K562 (cell line): ENCODE data around the gene PRRC2B. TPM values are rescaled to one million over a fixed set of nuclear protein-coding genes. Genes with fewer than 3 reads are reported as not detected.

Experiments
- CHD7 ChIP-seq: fragments of 200-600 bp; sonication (generic); IDR thresholded peaks from one replicate; pipeline ENCODE4 v1.6.1; 2012; ENCODE audit warnings: mild to moderate bottlenecking, low read depth, low read length, inconsistent platforms
- E2F5 ChIP-seq: sonication (generic); formaldehyde crosslinking; IDR thresholded peaks from 2 replicates; pipeline ENCODE4 v1.8.0; 2022; ENCODE audit warnings: mild to moderate bottlenecking, missing genetic modification reagents
- EP300 ChIP-seq: IDR thresholded peaks from 2 replicates; pipeline ENCODE4 v1.6.1; 2012; ENCODE audit warnings: low read length, improper control_type of control experiment
- HMG20B ChIP-seq: fragments of 250-450 bp; sonication (Bioruptor Pico); IDR thresholded peaks from 2 replicates; pipeline ENCODE4 v1.5.0; 2021; ENCODE audit warnings: mild to moderate bottlenecking
- NFE2 ChIP-seq: IDR thresholded peaks from 2 replicates; pipeline ENCODE4 v1.6.1; 2014; ENCODE audit warnings: antibody characterized with exemption, low read depth
- PHB2 ChIP-seq: fragments of 450-650 bp; IDR thresholded peaks from 2 replicates; pipeline ENCODE4 v1.6.1; 2017; ENCODE audit warnings: low read depth
- SIX5 ChIP-seq, 2 experiments: IDR thresholded peaks; 2 replicates each; pipeline ENCODE4 v1.6.1; 2011; ENCODE audit warnings: low read length in 2 of 2, borderline replicate concordance in 1 of 2, low read depth in 1 of 2, mild to moderate bottlenecking in 1 of 2, moderate library complexity in 1 of 2; ENCODE audit not compliant: insufficient read depth in 1 of 2
- TAL1 ChIP-seq: fragments of 450-650 bp; IDR thresholded peaks from 2 replicates; pipeline ENCODE4 v1.6.1; 2016; ENCODE audit warnings: mild to moderate bottlenecking
- TRIM25 ChIP-seq: fragments of 450-650 bp; IDR thresholded peaks from 2 replicates; pipeline ENCODE4 v1.7.0; 2016; ENCODE audit warnings: borderline replicate concordance
- USF1 ChIP-seq: sonication (generic); formaldehyde crosslinking; IDR thresholded peaks from 2 replicates; pipeline ENCODE4 v1.9.0; 2022; ENCODE audit warnings: mild to moderate bottlenecking, missing genetic modification reagents
- ZKSCAN3 ChIP-seq: fragments of 250-450 bp; sonication (Bioruptor Pico); IDR thresholded peaks from 2 replicates; pipeline ENCODE4 v1.4.0; 2020
- ZNF408 ChIP-seq: fragments of 250-450 bp; sonication (Bioruptor Pico); IDR thresholded peaks from 2 replicates; pipeline ENCODE4 v1.4.0; 2020; ENCODE audit warnings: low read depth, mild to moderate bottlenecking, moderate library complexity
- ZNF431 ChIP-seq: sonication (generic); formaldehyde crosslinking; IDR thresholded peaks from 2 replicates; pipeline ENCODE4 v1.8.0; 2022; ENCODE audit warnings: mild to moderate bottlenecking, missing genetic modification reagents
- ZNF436 ChIP-seq: fragments of 250-450, 450-650 bp; sonication (Bioruptor Pico); formaldehyde crosslinking; IDR thresholded peaks from 2 replicates; pipeline ENCODE4 v1.7.0; 2020; ENCODE audit warnings: mild to moderate bottlenecking
- ZNF584 ChIP-seq: fragments of 200-800 bp; sonication (Bioruptor generic); IDR thresholded peaks from 2 replicates; pipeline ENCODE4 v1.6.1; 2016; ENCODE audit warnings: low read depth, mild to moderate bottlenecking, missing genetic modification characterization, missing compliant biosample characterization
- polyA plus RNA-seq, 8 experiments: library from polyadenylated mRNA; depleted of rRNA in 4 of 8; stranded (reverse) in 5 of 8; unstranded in 3 of 8; fragments of >200 nt; fragmentation: Nextera tagmentation in 2 of 8; fragmentation: Illumina TruSeq in 1 of 8; extraction: Ambion mirVana in 2 of 8; extraction: Trizol in 1 of 8; gene quantifications; 2 replicates each; pipeline versions ENCODE4 v1.2.1 to v1.2.3, GENCODE V29; 2011 to 2014; ENCODE audit warnings: inconsistent platforms in 1 of 8, missing spikeins in 1 of 8
- total RNA-seq, 7 experiments: library from RNA; depleted of rRNA in 6 of 7; stranded (reverse); fragments of >200 nt in 6 of 7; fragmentation: Illumina TruSeq in 2 of 7; extraction: Trizol in 2 of 7; gene quantifications; 2 replicates each; pipeline versions ENCODE4 v1.2.1 to v1.2.3, GENCODE V29; 2011 to 2021; ENCODE audit warnings: low replicate concordance in 1 of 7

PRRC2B gene
- total and polyA plus RNA-seq, 9 of the 15 experiments (the other 6 are each of a cell fraction or from before 2014, with no cell fraction given) = 0.34 to 125 (median 30.9) TPM

- TF ChIP-seq SIX5 (IDR thresholded peaks at IDR 0.05; ENCODE audit: borderline replicate concordance in 1 of 2, insufficient read depth in 1 of 2, low read depth in 1 of 2, low read length in 2 of 2) (no peak), PHB2 (no peak), NFE2 (no peak), ZKSCAN3 (CRISPR knock-in tag) (no peak), E2F5 (CRISPR knock-in tag) (no peak), TAL1 (peak; percentile 18; the same call in 1 of the 2 replicates), EP300 (no peak), TRIM25 (no peak), ZNF431 (no peak), CHD7 (no peak), ZNF408 (CRISPR knock-in tag) (no peak), USF1 (CRISPR knock-in tag) (peak; percentile 16; the same call in 1 of the 2 replicates), ZNF584 (no peak), ZNF436 (no peak), HMG20B (CRISPR knock-in tag) (no peak)
These were observed 10.7 kb downstream of the PRRC2B start (continued) for GRCh38 chr9:131404581-131404980.
